GM19397 (cell line): ENCODE data around the gene FBRSL1.

ENCODE experiments used
- ATAC-seq: cut with Tn5 transposase; IDR thresholded peaks from one replicate; pipeline ENCODE4 v1.9.1; 2021; ENCODE audit warnings: mild to moderate bottlenecking, moderate library complexity; ENCODE audit not compliant: unreplicated experiment

The FBRSL1 gene

GRCh38 chr12:132554845-132555630, 65.1 kb downstream of the FBRSL1 start:
- ATAC-seq, result no peak

DNA sequence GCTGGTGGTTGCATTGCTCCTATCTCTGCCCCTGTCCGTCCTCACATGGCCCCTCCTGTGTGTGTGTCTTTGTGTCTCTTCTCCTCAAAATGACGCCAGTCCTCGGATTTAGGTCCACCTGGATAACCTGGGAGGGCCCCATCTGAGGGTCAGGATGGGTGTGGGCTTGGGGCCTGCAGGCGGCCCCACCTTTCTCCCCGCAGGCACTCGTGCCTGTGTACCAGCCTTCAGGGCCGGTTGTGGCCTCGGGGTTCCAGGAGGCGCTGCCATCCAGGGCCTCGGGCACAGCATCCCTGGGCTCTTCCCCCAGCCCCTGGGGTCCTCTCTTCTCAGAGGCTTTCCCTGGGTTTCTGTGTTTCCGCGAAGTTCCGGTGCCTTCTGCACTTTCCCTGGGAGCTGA, 65.7 kb downstream of the FBRSL1 start:
- ATAC-seq, result no peak

GRCh38 chr12:132556216-132556615, 66.3 kb downstream of the FBRSL1 start:
- no peak for ATAC-seq

DNA sequence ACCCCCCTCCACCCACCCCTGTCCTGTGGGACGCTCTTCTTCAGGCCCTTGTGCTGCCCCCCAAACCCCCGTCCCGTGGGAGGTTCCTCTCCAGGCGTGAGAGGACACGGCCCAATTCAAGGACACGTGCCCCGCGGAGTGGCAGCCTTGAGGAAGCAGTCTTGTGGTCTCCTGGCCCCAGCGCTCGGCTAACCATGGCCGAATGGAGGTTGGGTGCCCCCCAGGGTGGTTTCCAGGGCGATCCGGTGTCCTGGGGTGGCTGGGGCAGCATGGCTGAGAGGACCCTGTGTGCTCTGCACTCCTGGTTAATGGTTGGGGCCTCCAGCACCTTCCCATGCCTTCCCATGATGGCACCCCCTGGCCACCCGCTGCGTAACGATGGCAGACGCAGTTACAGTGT, 66.8 kb downstream of the FBRSL1 start:
- no peak for ATAC-seq

DNA sequence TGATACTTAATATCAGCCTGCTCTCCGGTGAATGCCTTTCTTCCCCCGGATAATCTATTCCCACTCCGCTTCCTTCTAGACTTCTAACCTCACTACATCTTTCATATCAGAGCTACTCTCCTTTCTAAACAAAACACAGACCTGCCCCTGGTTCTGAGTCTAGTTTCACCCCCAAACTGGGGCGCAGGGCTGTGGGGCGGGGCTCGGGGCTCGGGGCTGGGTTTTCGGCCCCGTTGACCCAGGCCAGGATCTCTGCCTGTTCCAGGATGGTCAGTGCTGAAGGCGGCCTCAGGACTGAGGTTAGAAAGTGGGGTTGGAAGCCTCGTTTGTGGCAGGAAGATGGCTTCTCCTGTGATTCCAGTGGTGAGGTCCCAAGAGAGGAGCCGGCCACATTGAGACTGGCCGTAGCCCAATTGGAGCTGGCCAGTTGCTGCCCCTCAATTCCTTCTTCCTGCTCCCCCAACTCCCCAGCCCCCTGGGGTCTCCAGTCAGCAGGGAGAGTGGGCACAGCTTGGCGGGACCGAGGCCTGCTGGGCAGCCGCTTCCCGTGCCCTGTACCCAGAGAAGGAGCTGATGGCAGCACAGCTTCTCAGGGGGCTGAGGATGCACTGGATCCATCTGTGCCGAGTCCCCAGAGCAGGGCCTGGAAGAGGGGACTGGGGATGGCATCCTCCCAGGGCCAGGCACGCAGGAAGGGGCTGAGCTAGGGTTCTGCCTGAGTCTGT, 67.5 kb downstream of the FBRSL1 start:
- ATAC-seq, result no peak

DNA sequence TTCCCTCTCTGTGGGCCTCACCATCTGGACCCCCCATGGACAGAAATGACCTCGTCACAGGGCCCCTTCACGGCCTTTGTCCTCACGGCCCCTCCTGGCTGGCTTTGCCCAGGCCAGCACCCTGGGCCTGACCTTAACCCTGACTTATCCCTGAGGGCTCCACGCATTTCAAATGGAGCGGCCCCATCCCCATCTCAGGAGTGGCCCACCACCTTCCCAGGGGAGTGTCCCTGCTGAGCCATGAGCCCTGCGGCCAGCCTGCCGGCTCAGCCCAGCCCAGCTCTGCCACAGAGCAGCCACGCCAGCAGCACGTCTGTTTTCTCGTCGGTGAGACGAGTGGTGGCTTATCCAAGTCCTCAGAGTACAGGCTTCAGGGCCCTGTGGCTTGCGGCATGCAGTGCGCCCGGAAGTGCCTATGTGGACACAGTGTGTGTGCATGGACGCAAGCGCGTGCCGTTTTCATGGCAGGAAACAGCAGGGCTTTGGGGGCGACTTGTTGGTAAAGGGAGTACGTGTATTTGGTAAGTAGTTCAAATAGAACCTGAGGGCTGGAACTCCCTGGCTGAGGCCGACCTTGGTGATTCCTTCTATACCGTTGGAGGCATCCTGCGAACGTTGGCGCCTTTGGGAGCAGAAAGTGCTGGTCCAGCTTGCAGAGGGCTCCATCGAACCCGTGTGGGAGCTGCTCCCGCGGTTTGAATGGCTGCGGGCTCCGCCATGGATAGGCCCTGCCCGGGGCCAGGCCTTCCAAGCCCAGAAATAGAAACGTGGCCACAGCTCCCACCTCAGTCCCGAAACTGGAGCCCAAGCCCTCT, 68.3 kb downstream of the FBRSL1 start:
- ATAC-seq, result no peak

- no peak for ATAC-seq
Observed at GRCh38 chr12:132558861-132559623, 69.1 kb downstream of the FBRSL1 start.

- no peak for ATAC-seq
Observed at GRCh38 chr12:132559652-132560363, 69.9 kb downstream of the FBRSL1 start.

DNA sequence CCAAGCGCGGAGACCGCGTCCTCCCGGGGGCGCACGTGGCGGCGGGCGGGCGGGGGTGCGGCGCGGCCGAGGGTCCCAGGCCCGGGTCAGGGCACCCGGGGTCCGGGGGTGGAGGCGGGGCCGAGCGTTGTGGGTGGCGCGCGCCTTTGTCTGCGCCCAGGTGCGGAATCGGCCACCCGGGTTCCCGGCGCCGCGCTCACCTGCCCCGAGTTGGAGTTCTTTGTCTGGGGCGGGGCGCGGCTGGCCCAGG, 70.3 kb downstream of the FBRSL1 start:
- no peak for ATAC-seq

- no peak for ATAC-seq
Observed at GRCh38 chr12:132560614-132561426, 70.9 kb downstream of the FBRSL1 start.
